GM18511 (cell line): Measurements from ENCODE around the gene NLRP13.
"Not testable (repeated sequence)": the region's sequence is repeated elsewhere in the genome, so short reads cannot be mapped to it uniquely, and the experiment has no call there.

Experiments
- ATAC-seq: cut with Tn5 transposase; IDR thresholded peaks from one replicate; pipeline ENCODE4 v1.9.1; 2021; ENCODE audit warnings: mild to moderate bottlenecking, moderate library complexity; ENCODE audit not compliant: unreplicated experiment

Gene NLRP13, protein sequence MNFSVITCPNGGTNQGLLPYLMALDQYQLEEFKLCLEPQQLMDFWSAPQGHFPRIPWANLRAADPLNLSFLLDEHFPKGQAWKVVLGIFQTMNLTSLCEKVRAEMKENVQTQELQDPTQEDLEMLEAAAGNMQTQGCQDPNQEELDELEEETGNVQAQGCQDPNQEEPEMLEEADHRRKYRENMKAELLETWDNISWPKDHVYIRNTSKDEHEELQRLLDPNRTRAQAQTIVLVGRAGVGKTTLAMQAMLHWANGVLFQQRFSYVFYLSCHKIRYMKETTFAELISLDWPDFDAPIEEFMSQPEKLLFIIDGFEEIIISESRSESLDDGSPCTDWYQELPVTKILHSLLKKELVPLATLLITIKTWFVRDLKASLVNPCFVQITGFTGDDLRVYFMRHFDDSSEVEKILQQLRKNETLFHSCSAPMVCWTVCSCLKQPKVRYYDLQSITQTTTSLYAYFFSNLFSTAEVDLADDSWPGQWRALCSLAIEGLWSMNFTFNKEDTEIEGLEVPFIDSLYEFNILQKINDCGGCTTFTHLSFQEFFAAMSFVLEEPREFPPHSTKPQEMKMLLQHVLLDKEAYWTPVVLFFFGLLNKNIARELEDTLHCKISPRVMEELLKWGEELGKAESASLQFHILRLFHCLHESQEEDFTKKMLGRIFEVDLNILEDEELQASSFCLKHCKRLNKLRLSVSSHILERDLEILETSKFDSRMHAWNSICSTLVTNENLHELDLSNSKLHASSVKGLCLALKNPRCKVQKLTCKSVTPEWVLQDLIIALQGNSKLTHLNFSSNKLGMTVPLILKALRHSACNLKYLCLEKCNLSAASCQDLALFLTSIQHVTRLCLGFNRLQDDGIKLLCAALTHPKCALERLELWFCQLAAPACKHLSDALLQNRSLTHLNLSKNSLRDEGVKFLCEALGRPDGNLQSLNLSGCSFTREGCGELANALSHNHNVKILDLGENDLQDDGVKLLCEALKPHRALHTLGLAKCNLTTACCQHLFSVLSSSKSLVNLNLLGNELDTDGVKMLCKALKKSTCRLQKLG

DNA sequence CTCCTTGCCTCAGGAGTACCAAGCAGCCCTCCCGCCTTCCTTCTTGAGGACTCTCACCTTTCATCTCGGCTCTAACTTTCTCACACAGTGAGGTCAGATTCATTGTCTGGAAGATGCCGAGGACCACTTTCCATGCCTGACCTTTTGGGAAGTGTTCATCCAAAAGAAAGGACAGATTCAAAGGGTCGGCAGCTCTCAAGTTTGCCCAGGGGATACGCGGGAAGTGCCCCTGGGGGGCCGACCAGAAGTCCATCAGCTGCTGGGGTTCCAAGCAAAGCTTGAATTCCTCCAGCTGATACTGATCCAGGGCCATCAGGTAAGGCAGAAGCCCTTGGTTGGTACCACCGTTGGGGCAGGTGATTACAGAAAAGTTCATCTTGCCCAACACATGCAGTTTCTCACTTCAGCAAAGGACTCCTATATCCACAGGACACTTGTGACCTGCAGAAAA lies at the start of gene NLRP13:
NLRP13 (minus strand) TSS at position 401 of the 451 bp plus-strand sequence; CDS start at position 376, 25 bp downstream.
- no peak for ATAC-seq

DNA sequence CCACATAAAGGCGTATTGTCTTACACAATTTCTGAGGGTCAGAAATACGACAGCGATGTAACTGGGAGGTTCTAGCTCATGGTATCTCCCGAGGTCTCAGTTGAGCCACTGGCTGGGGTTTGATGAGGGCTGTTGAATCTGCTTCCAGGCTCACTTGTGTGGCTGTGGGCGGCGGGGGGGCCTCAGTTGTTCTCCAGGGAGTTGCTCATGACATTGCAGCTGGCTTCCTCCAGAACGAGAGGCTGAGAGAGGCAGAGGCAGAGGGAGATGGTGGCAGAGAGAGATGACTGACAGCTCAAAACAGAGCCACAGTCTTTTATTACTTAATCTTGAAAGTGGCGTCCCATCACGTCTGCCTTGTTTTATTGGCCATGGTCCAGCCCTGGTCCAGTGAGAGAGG lies 48.3 kb upstream of the NLRP13 start:
- no peak for ATAC-seq

DNA sequence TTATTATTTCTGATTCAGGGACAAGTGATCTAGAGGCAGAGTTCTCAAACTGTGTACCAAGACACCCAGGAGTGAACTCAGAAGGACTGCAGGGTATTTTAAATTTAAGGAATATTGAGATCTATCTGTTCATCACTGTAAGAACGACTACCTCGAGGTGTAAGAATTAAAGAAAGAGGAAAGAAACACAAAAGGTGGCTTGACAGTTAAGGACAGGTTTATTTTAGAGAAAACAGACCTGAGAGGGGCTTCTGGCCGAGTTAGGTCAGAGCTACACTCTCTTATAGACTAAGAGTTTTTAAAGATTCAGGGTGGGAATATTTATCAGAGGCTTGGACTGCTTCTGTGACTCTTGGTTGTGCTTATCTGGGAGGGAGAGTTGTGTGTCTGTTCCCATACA lies 41.8 kb upstream of the NLRP13 start:
- no peak for ATAC-seq

DNA sequence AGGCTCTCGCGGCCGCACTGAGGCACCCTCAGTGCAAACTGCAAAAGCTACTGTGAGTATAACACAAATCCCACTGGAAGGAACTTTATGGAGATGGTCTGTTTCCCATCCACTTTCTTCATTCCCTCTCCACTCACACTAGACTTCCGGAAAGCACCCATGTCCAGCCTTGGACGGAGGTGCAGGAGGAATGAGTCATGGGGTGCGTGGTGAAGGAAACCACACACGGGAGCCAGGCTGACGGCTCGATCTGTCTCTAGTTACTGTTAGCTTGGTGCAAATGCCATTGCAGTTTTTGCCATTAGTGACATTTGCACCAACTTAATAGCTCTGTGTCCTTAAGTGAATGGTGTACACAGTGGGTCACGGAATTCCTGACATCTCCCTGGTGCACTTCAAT lies 30.1 kb upstream of the NLRP13 start:
- ATAC-seq = no peak

DNA sequence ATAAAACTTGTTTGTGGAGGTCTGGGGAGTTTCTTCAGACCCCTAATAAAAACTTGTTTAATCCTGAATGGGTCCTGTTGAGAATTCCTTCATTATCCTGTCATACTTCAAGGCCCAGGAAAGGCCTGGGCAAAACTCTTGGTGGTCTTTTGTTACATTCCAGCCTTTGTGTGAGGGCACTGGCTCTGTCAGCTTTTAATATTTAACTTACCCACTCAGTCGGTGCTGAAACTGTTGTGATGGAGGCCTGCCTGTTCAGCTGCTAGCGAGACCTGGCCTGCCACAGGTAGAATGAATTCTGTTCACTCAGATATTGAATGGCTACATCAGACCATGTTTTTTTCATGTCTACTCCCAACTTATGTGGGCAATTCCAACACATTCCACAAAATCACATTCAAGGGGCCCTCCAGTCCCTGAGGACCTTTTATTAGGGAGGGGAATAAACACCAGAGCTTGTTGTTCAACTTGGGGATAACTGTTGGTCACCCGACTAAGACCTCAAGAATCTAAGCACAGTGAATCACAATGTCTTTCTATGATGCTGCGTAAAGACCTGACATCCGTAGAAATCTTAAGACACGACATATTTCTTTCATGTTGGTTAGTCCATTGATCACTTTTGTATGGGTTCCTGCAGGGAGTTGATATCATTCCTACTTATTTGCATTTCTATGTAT lies 28.0 kb upstream of the NLRP13 start:
- no peak for ATAC-seq

DNA sequence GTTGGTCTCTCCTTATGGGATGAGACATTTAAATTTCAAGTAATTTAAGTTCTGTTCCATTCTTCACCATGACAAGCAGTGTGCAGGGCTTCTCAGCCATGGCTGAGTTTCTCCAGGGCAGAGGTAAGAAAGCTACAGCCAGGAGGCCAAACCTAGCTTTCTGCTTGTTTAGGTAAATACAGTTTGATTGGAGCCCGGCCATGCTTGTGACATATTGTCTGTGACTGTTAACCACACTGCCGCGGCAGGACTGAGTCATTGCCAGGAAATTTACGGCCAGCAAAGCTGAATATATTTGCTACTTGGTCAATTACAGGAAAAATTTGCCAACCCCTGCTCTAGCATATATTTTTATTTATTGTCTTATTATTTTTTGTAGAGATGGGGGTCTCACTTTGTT lies 26.2 kb upstream of the NLRP13 start:
- ATAC-seq = no peak

DNA sequence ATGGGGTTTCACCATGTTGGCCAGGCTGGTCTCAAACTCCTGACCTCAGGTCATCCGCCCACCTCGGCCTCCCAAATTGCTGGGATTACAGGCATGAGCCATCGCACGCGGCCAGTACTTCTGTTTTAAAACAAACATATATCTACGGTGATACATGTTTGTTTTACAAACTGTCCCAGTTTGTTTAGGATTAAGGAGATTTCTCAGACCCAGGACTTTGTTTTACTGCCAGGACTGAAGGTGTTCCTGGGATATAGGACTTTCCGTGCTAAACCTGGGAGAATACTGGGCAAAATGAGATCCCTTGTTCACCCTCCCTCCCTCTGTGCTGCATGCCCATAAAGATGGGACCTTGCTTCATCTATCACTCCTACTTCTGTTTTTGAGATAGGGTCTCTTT lies 24.3 kb upstream of the NLRP13 start:
- no peak for ATAC-seq

DNA sequence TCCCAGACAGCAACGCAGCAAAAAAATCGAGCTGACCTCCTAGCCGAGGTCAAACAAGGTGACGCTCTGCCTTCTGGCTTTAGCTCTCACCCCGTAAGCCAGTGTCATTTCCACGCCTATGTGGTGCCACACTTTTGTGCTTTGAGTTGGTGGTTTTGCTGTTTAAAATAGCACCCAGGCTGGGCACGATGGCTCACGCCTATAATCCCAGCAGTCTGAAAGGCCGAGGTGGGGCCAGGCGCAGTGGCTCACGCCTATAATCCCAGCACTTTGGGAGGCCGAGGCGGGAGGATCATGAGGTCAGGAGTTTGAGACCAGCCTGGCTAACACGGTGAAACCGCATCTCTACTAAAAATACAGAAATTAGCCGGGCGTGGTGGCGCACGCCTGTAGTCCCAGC lies 18.4 kb upstream of the NLRP13 start:
- not testable (repeated sequence) for ATAC-seq

DNA sequence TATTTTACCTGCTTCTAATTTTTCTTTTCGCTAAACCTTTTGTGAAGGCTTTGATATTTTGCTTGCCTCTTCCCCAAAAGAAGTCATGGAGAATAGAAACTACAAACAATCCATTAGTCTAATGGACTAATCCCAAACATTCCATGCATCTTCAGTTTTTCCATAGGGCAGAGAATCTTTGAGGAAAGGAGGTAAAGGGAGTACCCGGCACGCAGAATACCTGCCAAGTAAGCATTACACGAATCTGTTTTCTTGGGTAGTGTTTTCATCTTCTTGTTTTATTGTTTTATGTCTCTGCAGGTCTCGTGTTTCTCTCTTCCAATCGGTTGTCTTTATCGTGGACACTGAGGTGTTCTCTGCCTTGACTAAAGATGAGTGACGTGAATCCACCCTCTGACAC lies 15.4 kb upstream of the NLRP13 start, which contains the start of gene NLRP8:
NLRP8 (plus strand) TSS at position 301 of the 400 bp plus-strand sequence.
- ATAC-seq = no peak

DNA sequence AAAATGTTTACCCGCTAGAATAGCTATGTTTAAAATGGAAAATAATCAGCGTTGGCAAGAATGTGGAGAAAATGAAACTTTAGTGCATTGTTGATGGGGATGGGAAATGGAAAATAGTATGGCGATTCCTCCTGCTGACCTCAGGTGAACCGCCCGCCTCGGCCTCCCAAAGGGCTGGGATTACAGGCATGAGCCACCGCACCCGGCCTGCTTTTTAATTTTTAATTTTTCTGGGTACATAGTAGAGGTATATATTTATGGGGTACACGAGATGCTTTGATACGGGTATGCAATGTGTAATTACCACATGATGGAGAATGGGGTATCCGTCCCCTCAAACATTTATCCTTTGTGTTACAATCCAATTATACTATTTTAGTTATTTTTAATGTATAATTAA lies 8.2 kb upstream of the NLRP13 start:
- no peak for ATAC-seq

DNA sequence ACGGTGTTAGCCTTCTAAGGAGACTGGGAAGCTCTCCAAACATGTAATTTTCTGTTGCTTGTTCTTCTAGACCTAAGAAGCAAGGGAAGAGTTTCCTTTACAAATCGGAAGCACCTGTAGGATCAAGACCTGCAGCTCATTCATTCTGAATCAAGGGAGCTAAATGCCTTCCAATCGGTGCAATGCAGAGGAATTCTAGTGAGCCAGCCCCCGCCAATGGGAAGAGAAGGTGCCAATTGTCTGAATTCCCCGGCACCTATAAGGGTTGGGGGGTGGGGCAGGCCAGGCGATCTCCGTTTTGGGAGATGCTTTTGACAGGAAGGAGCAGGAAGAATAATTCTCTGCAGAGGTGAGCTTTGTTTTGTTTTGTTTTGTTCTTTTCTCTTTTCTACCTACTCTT lies 7.1 kb upstream of the NLRP13 start:
- ATAC-seq = no peak

DNA sequence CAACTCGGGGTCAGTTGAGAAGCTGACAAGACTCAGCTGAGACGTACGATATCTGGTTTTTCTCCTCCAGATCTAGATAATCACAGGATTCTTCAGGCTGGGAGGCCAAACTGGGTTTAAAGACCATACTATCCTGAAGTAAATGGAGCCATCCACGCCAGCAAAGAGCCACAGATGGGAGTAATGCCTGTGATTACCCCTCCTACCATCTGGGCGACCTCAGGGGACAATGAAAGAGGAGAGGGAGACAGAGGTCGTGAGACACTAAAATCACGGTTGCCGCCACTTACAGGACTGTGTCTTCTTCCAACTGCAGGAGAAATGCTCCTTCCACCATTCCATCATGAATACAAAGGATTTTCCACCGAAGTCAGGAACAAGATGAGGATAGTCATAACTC lies 3.1 kb upstream of the NLRP13 start:
- no peak for ATAC-seq

DNA sequence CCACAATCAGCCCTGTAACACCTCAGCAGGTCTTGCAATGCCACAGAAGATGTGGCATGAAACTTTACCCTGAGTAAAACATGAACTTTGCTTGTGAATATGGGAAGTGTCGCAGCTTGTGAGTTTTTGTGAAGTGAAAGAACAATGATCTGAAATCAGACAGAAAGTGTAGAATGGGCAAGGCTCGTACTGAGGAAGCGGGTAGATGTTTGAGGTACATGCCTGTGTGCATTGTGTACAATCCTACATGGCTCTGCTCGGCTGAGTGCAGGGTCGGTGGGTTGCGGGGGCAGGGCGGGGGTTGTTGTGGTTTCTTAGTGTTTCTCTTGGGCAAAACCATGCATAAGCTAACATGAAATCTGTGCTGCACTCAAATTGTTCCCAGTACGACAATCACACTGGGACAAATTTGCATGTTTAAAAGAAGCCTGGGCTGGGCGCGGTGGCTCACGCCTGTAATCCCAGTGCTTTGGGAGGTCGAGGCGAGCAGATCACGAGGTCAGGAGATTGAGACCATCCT lies 1.1 kb downstream of the NLRP13 start:
- no peak for ATAC-seq

DNA sequence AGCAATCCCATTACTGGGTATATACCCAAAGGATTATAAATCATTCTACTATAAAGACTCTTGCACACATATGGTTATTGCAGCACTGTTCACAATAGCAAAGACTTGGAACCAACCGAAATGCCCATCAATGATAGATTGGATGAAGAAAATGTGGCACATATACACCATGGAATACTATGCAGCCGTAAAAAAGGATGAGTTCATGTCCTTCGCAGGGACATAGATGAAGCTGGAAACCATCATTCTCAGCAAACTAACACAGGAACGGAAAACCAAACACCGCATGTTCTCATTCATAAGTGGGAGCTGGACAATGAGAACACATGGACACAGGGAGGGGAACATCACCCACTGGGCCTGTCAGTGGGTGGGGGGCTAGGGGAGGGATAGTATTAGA lies 2.9 kb downstream of the NLRP13 start:
- ATAC-seq = not testable (repeated sequence)

DNA sequence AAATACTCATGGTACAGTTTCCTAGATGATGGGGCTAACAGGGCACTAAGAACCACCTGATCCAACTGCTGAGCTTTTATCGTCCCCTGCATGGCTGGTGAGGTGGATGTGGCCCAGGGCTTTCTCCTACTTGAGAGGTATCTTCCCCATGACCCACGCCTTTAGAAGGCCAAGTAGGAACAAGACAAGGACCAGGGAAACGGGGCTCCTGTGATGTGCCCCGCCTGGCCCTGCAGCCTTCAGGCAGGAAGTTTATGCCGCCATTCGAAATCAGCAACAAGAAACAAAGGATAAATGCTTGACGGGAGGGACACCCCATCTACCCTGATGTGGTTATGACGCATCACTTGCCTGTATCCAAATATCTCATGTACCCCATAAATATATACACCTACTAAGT lies 4.1 kb downstream of the NLRP13 start:
- no peak for ATAC-seq

DNA sequence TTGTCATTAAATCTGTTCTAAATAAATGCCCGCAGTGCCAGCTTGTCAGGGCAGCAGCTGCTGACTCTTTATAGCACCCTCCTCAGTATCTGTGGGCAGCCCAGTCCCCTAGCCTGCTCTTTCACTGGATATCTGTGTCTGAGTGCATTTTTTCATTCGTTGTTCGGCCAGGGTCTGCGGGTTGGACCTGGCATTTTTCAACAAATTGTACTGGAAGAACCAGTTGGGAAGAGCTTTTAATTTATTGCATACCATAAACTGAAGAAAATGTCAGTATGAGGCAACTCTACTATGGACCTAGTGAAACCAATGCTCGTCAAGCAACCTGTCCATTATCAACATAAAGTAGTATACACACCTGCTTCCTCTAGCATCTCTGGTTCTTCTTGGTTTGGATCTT lies 8.6 kb downstream of the NLRP13 start:
- no peak for ATAC-seq

DNA sequence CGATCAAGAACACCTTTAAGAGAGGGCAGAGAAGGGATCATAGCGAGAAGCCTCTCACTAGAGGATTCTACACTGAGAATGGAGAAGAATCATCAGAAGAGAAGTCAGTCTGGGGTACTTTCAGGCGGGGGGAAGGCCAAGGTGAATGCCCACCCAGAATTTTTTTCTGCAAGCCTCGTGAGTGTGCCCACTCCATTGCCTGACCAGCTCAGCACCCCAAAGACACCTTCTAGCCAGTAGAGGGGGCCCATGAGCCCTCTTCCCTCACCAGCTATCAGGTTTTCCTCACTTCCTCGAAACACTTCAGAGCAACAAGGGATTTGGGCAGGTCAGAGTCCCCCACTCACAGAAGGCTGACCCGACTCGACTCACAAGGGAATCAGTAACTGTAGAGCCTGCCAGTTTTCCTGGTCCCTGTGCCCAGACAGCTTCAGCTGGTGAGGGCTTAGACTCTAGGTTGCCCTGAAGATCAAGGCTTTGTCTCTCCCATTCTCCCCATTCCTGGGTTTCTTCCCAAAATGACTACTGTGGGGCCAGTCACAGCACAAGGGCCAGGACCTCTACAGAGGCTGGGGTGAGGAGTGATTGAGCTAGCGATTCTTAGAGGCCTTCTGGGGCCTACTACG lies 18.4 kb downstream of the NLRP13 start:
- no peak for ATAC-seq

DNA sequence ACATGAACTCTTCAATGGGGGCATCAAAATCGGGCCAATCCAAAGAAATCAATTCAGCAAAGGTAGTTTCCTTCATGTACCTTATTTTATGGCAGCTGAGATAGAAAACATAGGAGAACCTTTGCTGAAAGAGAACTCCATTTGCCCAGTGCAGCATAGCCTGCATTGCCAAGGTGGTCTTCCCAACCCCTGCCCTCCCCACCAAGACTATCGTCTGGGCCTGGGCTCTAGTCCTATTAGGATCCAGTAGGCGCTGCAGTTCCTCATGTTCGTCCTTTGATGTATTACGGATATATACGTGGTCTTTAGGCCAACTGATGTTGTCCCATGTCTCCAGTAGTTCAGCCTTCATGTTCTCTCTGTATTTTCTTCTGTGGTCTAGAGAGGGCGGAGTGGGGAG lies 19.2 kb downstream of the NLRP13 start:
- ATAC-seq = no peak

DNA sequence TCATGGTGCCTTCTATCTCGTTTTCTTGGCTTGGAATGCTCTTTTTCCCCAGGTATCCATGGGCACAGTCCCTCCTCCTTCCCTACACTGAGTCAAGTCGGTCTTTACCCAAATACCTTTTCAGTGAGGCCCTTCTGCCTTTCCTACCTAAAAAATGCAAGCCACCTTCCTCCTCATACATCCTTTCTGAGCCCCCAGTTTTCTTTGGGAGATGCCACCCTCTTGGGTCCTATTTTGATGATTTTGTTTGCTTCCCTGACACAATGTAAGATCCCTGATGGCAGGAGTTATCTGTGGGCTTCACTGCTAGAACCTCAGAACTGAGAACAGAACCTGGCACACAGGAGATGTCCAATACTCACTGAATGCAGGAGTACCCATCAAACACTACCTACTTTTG lies 22.3 kb downstream of the NLRP13 start:
- no peak for ATAC-seq

DNA sequence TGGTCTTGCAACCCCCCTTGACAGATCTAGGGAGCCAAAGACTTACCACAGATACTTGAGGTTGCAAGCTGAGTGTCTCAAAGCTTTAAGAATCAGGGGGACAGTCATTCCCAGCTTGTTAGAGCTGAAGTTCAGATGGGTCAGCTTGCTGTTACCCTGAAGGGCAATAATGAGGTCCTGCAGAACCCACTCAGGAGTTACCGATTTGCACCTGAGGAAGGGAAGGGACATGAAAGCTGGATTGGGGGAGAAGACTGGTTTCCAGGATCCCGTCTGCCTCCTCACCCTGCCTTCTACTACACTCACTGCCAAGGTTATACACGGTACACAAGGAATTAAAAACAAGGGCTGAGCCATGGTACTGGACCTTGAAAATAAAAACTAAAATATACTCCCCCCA lies 24.4 kb downstream of the NLRP13 start:
- no peak for ATAC-seq
